ENCODE results near the gene PPP3R1. TPM values are rescaled to one million over a fixed set of nuclear protein-coding genes. Genes with fewer than 3 reads are reported as not detected.

PPP3R1 gene
- total and polyA plus RNA-seq, 2 donors (not counting 3 experiments of a cell fraction or from before 2014, with no cell fraction given), result 8.4 to 62.2 TPM

GRCh38 chr2:68251855-68252399 lies 405 bp downstream of the PPP3R1 start:
- POLR2A ChIA-PET, result interaction anchor here (1.2 kb wide), 1 partner anchor 68 kb away, joined by 20 read pairs; the partner anchor contains the start of gene CNRIP1
- Histone ChIP-seq H2AFZ (ENCODE audit: low read depth, low read length) (peak overlapping the region; percentile 47), H3K9me3 (replicated peaks; ENCODE audit: control insufficient read depth, insufficient read depth, low read length) (no peaks in the 10 kb centered on the region), H3K9ac (replicated peaks; ENCODE audit: extremely low read depth, insufficient read depth, low read length) (peak overlapping the region; percentile 87), H3K27me3 (ENCODE audit: control insufficient read depth in 2 of 2, insufficient read depth in 2 of 2, low read length in 2 of 2) (no peaks in the 10 kb centered on the region), H4K20me1 (replicated peaks; ENCODE audit: control insufficient read depth, extremely low read depth, insufficient read depth, low read length) (peaks cover 19% of the 10 kb centered on the region), H3K27ac (ENCODE audit: insufficient read depth, low read depth, low read length) (peak overlapping the region; percentile 82), H3K4me1 (ENCODE audit: control insufficient read depth, extremely low read depth, insufficient read depth, low read length) (peaks cover 42% of the 10 kb centered on the region), H3K36me3 (ENCODE audit: control insufficient read depth in 2 of 2, extremely low read depth in 1 of 2, insufficient read depth in 2 of 2, low read length in 2 of 2) (no peaks in the 10 kb centered on the region), H3K79me2 (ENCODE audit: control insufficient read depth, insufficient read depth, low read length) (peaks cover 53% of the 10 kb centered on the region), H3K9me1 (replicated peaks; ENCODE audit: control insufficient read depth, extremely low read depth, insufficient read depth, low read length) (no peaks in the 10 kb centered on the region), H3K4me3 (replicated peaks in 1 of 3; ENCODE audit: insufficient read depth in 1 of 3, low read depth in 1 of 3, low read length in 3 of 3) (peak overlapping the region; percentile 52 to 98 (median 59)), H3K4me2 (ENCODE audit: insufficient read depth, low read length) (no peak overlapping the region)
- CTCF ChIA-PET, result interaction anchor here (0.6 to 4.6 kb wide), 12 partner anchors 10 to 129 kb away, joined by 3 to 60 read pairs (median 5); partner anchors contain the start of genes CNRIP1 and PNO1
- dilution Hi-C loops (cut with MboI; ENCODE audit: extremely low pct_ligation_motif_present, low sequenced_read_pairs) (no loop called here), intact Hi-C loops (cut with micrococcal nuclease) (loop anchor here (1.0 to 10.0 kb wide), 5 partner anchors 13 to 193 kb away; partner anchors contain the start of gene PNO1)
- TF ChIP-seq CTCF (IDR thresholded peaks at IDR 0.05; ENCODE audit: extremely low read depth in 1 of 2, insufficient read depth in 1 of 2, low read depth in 1 of 2, low read length in 2 of 2) (no peak), MYC (IDR thresholded peaks at IDR 0.05; ENCODE audit: low read depth, low read length) (no peak), POLR2A (IDR thresholded peaks at IDR 0.05; ENCODE audit: low read depth, low read length) (no peak), POLR2AphosphoS5 (IDR thresholded peaks at IDR 0.05; ENCODE audit: insufficient read depth, low read depth, low read length) (no peak), JUN (IDR thresholded peaks at IDR 0.05; ENCODE audit: borderline replicate concordance, insufficient read depth, insufficient read length, low read depth) (no peak), GATA2 (IDR thresholded peaks at IDR 0.05; ENCODE audit: insufficient read depth, insufficient read length, low read depth, low read length) (no peak), FOS (IDR thresholded peaks at IDR 0.05; ENCODE audit: borderline replicate concordance, insufficient read depth, low read length) (no peak), EZH2 (IDR thresholded peaks at IDR 0.05; ENCODE audit: borderline replicate concordance, low read depth, low read length, severe bottlenecking) (no peak)
- TF ChIP-seq, protein P1, sequence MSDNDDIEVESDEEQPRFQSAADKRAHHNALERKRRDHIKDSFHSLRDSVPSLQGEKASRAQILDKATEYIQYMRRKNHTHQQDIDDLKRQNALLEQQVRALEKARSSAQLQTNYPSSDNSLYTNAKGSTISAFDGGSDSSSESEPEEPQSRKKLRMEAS (IDR thresholded peaks at IDR 0.05; ENCODE audit: insufficient read depth, insufficient read length), result no peak
- no peak for FAIRE-seq
- BruUV-seq (replicated peaks), result no TSS peak
- peak; percentile 15 for DNase-seq (ENCODE audit: low read depth, low spot score)

All from endothelial cell of umbilical vein (primary cell).